GM13977 (cell line): ENCODE data around the gene RPS6KC1.
"Not testable (repeated sequence)": the region's sequence is repeated elsewhere in the genome, so short reads cannot be mapped to it uniquely, and the experiment has no call there.

Experiments
- DNase-seq: peaks from one replicate; pipeline ENCODE4 v3.0.0; 2012; ENCODE audit warnings: low spot score
- in situ Hi-C: fragments of 300-500 bp; cut with MboI; formaldehyde crosslinking; loops from one replicate; pipeline ENCODE4 v1.12.0; 2022; ENCODE audit warnings: low sequenced_read_pairs, low pct_unique_long_range_greater_than_20kb, mixed read lengths, inconsistent platforms; ENCODE audit not compliant: unreplicated experiment
- TF ChIP-seq, protein P1 (sequence below): IDR thresholded peaks from 2 replicates; pipeline ENCODE4 v1.5.1; 2012; ENCODE audit warnings: mild to moderate bottlenecking, control low read depth; ENCODE audit not compliant: insufficient read depth; ENCODE audit errors: extremely low read depth, missing control alignments

The RPS6KC1 gene

DNA sequence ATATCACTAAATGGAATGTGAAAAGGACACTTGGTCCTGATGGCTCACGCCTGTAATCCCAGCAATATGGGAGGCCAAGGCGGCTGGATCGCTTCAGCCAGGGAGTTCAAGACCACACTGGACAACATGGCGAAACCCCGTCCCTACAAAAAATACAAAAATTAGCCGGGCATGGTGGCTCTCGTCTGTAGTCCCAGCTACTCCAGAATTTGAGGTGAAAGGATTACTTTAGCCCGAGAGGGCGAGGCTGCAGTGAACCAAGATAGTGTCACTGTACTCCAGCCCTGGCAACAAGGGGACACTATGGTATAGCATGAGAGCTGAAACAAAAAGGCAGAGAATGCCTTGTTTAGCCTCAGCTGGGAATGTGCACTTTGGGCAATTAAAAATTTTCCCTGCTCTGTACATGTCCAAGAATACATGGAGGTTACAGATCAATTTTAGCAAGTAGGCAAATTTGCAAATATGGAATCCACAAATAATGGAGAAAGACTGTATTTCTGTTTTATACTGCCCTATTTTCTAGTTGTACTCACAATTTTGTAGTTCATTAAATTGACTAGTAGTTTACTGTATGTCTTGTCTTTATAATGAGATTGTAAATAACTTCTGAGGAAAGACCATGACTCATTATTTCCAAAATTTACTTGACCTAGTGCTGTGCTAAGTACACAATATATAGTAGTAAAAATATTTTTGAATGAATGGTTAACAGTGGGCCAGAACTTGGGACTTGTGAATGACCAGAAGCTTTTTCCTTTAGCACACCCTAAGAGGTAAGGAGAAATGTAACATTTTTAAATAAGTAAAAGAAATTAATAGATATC, 33.4 kb upstream of the RPS6KC1 start:
- TF ChIP-seq, protein P1, sequence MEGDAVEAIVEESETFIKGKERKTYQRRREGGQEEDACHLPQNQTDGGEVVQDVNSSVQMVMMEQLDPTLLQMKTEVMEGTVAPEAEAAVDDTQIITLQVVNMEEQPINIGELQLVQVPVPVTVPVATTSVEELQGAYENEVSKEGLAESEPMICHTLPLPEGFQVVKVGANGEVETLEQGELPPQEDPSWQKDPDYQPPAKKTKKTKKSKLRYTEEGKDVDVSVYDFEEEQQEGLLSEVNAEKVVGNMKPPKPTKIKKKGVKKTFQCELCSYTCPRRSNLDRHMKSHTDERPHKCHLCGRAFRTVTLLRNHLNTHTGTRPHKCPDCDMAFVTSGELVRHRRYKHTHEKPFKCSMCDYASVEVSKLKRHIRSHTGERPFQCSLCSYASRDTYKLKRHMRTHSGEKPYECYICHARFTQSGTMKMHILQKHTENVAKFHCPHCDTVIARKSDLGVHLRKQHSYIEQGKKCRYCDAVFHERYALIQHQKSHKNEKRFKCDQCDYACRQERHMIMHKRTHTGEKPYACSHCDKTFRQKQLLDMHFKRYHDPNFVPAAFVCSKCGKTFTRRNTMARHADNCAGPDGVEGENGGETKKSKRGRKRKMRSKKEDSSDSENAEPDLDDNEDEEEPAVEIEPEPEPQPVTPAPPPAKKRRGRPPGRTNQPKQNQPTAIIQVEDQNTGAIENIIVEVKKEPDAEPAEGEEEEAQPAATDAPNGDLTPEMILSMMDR = no peak
- no peak for DNase-seq
- in situ Hi-C loops = no loop called here

- no peak for DNase-seq
- TF ChIP-seq, protein P1 = no peak
- in situ Hi-C loops = no loop called here
Observed at GRCh38 chr1:213019450-213019849, 31.6 kb upstream of the RPS6KC1 start.

- TF ChIP-seq, protein P1 = no peak
- no peak for DNase-seq
- in situ Hi-C loops = no loop called here
Observed at GRCh38 chr1:213020016-213020415, 31.0 kb upstream of the RPS6KC1 start.

GRCh38 chr1:213027024-213027423, 24.0 kb upstream of the RPS6KC1 start:
- DNase-seq, in situ Hi-C loops: not testable (repeated sequence)

- TF ChIP-seq, protein P1 = no peak
- DNase-seq = no peak
- in situ Hi-C loops = no loop called here
Observed at GRCh38 chr1:213032651-213033050, 18.4 kb upstream of the RPS6KC1 start.

GRCh38 chr1:213034713-213035112, 16.3 kb upstream of the RPS6KC1 start:
- no peak for DNase-seq
- in situ Hi-C loops = no loop called here

DNA sequence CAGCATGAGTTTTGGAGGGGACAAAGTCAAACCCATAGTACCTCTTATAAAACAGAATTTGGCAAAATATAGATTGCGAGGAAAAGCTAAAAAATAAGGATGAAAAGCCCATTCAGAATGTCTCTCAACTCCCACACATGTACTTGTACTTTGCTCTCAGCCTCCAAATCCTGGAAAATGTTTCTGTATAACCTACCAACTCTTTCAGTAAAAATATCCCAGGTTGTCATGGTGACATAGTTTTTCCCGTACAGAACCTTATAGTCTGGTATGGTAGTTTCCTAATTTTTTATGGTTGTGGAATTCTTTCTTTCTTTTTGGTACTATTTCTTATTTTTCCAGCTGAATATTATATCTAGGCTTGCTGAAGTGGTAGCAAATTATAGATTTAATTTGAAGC, 15.5 kb upstream of the RPS6KC1 start:
- TF ChIP-seq, protein P1 = no peak
- no peak for DNase-seq
- in situ Hi-C loops = no loop called here

More at GRCh38 chr1:213034713-213035112, 16.3 kb upstream of the RPS6KC1 start:
- TF ChIP-seq, protein P1 = no peak
